Smooth muscle cell of the umbilical artery (primary cell): Measurements from ENCODE around the gene ZSCAN20. TPM values are rescaled to one million over a fixed set of nuclear protein-coding genes. Genes with fewer than 3 reads are reported as not detected.

Source experiments
- total RNA-seq: library from RNA; depleted of rRNA; stranded (reverse); fragments of >200 nt; gene quantifications from 2 replicates; pipeline ENCODE4 v1.2.3, GENCODE V29; 2014

ZSCAN20 gene
- total RNA-seq, result 13.3 and 15.1 TPM in 2 replicates

DNA sequence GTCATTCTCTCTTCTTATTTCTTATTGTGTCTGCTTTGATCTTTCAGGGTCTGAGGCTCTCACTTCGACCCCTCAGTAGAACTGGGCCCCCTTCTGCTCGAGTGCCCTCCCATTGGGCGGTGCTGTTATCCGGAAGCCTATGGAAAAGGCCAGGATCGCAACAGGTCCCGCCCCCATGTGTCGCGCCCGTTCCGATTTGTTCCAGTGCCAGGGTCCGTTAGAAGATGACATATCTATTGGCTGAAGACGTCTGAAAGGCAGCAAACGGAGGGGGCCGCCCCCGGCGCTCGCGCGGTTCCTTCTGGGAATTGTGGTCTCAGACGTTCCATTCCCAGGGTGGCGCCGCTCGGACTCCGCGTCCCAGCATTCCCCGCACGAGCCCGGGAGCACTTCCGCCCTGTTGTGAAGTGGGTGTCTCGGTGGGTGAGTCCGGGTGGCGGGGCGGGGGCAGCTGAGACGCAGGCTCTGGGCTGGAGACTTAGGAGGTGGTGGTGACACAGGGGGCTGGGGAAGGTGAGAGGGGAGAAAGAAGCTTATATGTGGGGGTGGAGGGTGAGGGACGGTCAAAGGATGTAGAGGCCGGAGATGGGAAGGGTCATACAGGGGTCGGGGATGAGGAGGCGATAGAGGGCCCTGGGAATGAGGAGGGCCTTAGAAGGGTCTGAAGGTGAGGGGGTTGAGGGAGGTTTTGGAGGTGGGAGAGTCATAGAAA is at the start of gene ZSCAN20:
Gene ZSCAN20, plus strand, starts transcription at position 377 of the 712 bp plus-strand sequence. CDS start 6,644 bp downstream, outside the sequence.

GRCh38 chr1:33430692-33431593 is 41.5 kb upstream of the ZSCAN20 start, which contains the start of gene PHC2:
Gene PHC2 (minus strand): TSS chr1:33431095. CDS start chr1:33375539, 55,556 bp downstream.

Other genes starting within 250 kb of the ZSCAN20 start
- 4.3 and 5.3 TPM in 2 replicates for gene ZNF362, start 216.2 kb upstream of the ZSCAN20 start, total RNA-seq
- not detected in 2 replicates for gene A3GALT2, start 151.5 kb upstream of the ZSCAN20 start, total RNA-seq
- 65.6 and 137 TPM in 2 replicates for gene PHC2, start 41.5 kb upstream of the ZSCAN20 start, total RNA-seq